ENCODE measurements around the gene TDP2.

DNA sequence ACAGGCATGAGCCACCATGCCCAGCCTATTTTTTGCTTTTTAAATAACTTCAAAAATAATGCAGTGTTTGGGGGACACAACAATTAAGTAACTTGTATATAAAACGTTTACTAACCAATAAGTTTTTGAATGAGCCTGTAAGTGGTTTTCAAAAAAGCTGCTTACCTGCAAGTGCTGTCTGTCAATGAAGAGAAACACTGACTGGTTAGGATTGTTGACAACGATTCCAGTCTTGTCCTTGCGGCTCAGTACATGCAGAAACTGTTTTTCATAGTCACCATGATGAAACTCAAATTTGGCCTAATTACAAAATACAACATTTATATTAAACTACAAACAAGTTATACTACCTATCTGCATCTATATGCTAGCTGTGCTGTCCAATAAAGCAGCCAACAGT is 41.9 kb upstream of the TDP2 start:
- TF ChIP-seq CTCF (IDR thresholded peaks at IDR 0.05) (no peak), EZH2 (IDR thresholded peaks at IDR 0.05; ENCODE audit: borderline replicate concordance, insufficient read depth, low read depth, low read length, poor library complexity, severe bottlenecking) (no peak)

Data from B cell (primary cell).